Astrocyte (in vitro differentiated cells and primary cell): ENCODE measurements around the gene BORCS5.

Experiments
- EZH2 ChIP-seq: IDR thresholded peaks from 2 replicates; pipeline ENCODE4 v1.6.1; 2012; ENCODE audit warnings: mild to moderate bottlenecking, low read length, inconsistent platforms; ENCODE audit not compliant: insufficient read depth
- TF ChIP-seq, protein P1 (sequence below): IDR thresholded peaks from 2 replicates; pipeline ENCODE4 v1.5.1; 2011; ENCODE audit warnings: low read depth, mild to moderate bottlenecking, inconsistent platforms, low read length, moderate library complexity; ENCODE audit not compliant: insufficient read depth

DNA sequence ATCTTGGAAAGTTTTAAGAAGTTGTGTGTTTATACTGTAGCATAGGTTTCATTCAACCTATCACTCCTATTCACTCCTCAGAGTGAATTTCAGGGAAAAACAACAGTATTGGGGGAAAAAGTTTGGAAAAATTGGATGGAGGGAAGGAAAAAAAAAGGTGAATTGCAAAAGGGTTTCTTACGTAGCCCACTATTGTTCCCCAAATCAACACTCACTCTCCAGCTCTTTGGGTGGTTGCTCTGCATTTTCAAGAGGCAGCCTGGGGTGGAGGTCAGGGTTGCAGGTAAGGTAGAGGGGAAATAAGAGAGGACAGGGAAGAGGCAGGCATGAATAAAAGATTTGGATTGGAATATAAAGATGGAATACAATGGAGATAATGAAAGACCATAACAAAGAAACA, 42.3 kb downstream of the BORCS5 start:
- TF ChIP-seq, protein P1, sequence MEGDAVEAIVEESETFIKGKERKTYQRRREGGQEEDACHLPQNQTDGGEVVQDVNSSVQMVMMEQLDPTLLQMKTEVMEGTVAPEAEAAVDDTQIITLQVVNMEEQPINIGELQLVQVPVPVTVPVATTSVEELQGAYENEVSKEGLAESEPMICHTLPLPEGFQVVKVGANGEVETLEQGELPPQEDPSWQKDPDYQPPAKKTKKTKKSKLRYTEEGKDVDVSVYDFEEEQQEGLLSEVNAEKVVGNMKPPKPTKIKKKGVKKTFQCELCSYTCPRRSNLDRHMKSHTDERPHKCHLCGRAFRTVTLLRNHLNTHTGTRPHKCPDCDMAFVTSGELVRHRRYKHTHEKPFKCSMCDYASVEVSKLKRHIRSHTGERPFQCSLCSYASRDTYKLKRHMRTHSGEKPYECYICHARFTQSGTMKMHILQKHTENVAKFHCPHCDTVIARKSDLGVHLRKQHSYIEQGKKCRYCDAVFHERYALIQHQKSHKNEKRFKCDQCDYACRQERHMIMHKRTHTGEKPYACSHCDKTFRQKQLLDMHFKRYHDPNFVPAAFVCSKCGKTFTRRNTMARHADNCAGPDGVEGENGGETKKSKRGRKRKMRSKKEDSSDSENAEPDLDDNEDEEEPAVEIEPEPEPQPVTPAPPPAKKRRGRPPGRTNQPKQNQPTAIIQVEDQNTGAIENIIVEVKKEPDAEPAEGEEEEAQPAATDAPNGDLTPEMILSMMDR = no peak
- no peak for TF ChIP-seq EZH2
